Ishikawa (cell line): ENCODE measurements around the gene SNX1.

Source experiments
- EGR1 ChIP-seq: IDR thresholded peaks from 2 replicates; pipeline ENCODE4 v1.6.1; 2012
- EP300 ChIP-seq: IDR thresholded peaks from 2 replicates; pipeline ENCODE4 v1.6.1; 2012; ENCODE audit warnings: borderline replicate concordance
- FOXM1 ChIP-seq: IDR thresholded peaks from 2 replicates; pipeline ENCODE4 v1.6.1; 2012; ENCODE audit warnings: low read depth, borderline replicate concordance
- RAD21 ChIP-seq: IDR thresholded peaks from 2 replicates; pipeline ENCODE4 v1.6.1; 2012; ENCODE audit warnings: low read depth
- REST ChIP-seq: IDR thresholded peaks from 2 replicates; pipeline ENCODE4 v1.6.1; 2012; ENCODE audit warnings: low read depth, mild to moderate bottlenecking
- YY1 ChIP-seq: IDR thresholded peaks from 2 replicates; pipeline ENCODE4 v1.6.1; 2012; ENCODE audit warnings: low read depth

GRCh38 chr15:64117759-64118487, 22.1 kb downstream of the SNX1 start:
- TF ChIP-seq RAD21 (no peak), FOXM1 (no peak), EP300 (no peak), YY1 (no peak), EGR1 (no peak), REST (no peak)
